Lower leg skin (tissue), 3 donors: Measurements from ENCODE around the gene MOCS1.

ENCODE experiments used
- CTCF ChIP-seq, 3 donors: fragments of 450-650 bp; IDR thresholded peaks; one replicate each; pipeline ENCODE4 v1.5.1; 2016; ENCODE audit warnings: antibody characterized with exemption in 3 of 3, mild to moderate bottlenecking in 3 of 3, moderate library complexity in 2 of 3
- POLR2A ChIP-seq, 2 donors: fragments of 450-650 bp; IDR thresholded peaks; one replicate each; pipeline ENCODE4 v1.6.1; 2016 to 2017; ENCODE audit warnings: antibody characterized with exemption in 2 of 2, mild to moderate bottlenecking in 1 of 2, moderate library complexity in 1 of 2

DNA sequence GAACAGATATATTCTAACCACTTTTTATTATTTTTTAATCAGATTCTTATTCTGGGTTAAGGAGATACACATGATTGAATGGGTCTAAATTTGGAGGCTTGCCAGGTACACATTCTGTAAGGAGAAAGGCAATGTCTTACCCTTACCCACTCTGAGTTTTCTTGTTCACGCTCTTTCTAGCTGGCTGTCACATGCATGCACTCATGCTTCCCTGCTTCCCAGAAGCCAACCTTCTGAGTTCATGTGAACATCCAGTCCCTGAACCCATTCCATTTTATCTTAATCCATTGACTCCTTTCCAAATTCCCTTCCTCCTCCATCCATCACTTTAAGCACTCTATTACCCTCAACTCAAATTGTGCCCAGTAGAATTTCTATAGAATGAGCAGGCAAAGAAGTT lies 17.5 kb upstream of the MOCS1 start:
- TF ChIP-seq CTCF (IDR thresholded peaks at IDR 0.05) (no peak), POLR2A (IDR thresholded peaks at IDR 0.05) (no peak)
